ENCODE results near the gene SLAMF9.

DNA sequence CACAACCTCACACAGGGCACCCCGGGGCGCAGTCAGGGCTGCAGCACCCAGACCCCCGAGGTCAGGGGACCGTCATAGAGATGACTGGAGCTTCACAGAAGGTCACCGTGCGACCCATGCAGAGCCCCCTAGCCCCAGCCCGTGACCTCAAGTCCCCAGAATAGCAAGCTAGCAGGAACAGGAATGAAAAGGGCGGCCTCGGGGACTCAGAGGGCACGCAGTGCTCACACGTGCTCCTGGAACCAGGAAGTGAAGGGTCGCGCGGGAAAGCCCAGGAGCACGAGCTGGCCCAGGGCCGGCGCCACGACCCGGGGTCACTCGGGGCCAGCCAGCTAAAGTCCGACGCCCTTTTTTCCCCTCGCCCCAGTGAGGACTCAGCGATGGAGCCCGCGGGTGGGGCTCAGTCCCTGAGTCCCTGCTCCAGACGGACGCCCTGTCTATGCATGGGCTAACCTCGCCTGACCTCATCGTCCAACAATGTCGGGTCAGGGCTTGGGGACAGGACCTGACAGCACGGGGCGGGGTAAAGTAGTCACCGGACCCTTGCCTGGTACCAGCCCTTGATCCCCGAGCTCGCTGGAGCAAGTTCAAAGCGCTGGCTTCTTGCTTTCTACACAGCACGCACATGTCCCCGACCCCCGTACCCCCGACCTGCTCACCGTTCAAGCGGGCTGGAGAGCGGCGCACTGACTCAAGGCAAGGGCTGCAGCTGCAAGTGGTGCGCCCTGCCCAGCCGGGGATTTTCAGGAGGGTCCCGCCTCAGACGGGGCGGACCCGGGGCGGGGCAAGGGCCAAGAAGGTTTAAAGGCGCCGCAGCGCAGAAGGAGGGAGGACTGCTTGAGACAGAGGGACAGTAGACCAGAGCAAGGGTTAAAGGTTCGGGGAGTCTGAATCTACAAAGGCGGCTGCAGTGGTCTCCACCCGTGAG lies 29.0 kb downstream of the SLAMF9 start, which contains the start of gene TAGLN2:
- TF ChIP-seq, protein P1, sequence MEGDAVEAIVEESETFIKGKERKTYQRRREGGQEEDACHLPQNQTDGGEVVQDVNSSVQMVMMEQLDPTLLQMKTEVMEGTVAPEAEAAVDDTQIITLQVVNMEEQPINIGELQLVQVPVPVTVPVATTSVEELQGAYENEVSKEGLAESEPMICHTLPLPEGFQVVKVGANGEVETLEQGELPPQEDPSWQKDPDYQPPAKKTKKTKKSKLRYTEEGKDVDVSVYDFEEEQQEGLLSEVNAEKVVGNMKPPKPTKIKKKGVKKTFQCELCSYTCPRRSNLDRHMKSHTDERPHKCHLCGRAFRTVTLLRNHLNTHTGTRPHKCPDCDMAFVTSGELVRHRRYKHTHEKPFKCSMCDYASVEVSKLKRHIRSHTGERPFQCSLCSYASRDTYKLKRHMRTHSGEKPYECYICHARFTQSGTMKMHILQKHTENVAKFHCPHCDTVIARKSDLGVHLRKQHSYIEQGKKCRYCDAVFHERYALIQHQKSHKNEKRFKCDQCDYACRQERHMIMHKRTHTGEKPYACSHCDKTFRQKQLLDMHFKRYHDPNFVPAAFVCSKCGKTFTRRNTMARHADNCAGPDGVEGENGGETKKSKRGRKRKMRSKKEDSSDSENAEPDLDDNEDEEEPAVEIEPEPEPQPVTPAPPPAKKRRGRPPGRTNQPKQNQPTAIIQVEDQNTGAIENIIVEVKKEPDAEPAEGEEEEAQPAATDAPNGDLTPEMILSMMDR (conservative IDR thresholded peaks at IDR 0.05; ENCODE audit: low read depth, low read length) = no peak
- no peak for TF ChIP-seq EZH2 (IDR thresholded peaks at IDR 0.05; ENCODE audit: low read length, unreplicated experiment)
